Erythroblast (primary cell): ENCODE data around the gene PCNT.

Source experiments
- GATA1 ChIP-seq: IDR thresholded peaks from 2 replicates; pipeline ENCODE4 v1.6.1; 2011; ENCODE audit warnings: low read depth, mild to moderate bottlenecking, control low read depth, low read length, moderate library complexity
- POLR2A ChIP-seq: IDR thresholded peaks from 2 replicates; pipeline ENCODE4 v1.6.1; 2011; ENCODE audit warnings: mild to moderate bottlenecking, low read length

DNA sequence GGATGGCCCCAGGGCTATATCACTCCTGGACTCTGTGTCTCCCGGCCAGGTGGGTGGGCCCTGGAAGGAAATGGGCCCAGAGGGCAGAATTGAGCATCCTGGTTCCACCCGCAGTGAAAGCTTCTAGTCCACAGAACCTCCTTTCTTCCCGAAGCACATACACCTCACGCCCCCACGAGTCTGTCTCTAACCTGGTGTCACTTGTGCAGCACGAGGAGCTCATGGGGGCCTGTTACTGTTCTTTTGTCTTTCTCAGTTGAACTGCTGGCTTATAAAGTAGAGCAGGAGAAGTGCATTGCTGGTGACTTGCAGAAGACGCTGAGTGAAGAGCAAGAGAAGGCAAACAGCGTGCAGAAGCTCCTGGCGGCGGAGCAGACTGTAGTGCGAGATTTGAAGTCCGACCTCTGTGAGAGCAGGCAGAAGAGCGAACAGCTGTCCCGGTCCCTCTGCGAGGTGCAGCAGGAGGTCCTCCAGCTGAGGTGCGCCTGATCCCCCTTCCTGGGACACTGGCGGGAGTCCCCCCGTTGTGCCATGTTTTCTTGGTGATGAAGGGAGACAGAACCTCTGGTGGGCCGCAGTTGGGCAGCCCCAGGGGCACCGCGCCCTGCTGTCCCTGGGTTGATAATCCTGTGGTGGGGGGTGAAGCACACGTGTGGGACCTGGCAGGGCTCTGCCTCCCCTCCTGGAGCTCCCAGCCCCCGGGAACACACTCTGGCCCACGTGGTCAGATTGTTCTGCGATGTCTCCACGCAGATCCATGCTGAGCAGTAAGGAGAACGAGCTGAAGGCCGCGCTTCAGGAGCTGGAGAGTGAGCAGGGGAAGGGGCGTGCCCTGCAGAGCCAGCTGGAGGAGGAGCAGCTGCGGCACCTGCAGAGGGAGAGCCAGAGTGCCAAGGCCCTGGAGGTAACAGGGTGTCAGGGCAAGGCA, 106.1 kb downstream of the PCNT start:
- TF ChIP-seq POLR2A, result no peak
- TF ChIP-seq GATA1, result no peak
